ENCODE data around the gene NPW.

DNA sequence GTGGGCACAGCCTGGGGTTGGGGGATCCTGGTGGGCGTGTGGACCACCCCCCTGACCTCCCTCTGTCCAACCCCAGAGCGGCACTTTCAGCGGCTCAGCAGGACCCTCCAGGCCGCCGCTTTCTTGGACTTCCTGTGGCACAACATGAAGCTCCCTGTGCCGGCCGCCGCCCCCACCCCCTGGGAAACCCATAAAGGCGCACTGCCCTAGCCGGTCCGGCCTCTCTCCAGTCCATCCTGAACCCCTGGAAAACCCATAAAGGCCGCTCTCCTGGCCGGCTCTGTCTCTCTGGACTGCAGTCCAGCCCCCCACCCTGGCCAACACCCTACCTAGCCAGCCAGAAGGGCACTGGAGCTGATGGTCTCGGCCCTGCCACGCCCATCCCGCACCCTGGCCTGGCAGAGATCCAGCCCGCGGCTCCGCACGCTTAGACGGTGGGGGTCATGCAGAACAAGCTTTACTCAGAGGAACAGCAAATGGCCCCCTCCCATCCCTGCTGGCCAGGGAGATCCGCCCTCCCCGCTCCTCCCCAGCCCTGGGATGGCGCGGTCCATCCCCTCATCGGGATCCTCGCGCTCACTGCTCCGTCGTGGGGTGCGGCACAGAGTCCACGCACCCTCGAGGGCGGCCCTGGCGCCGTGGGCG is 41.0 kb upstream of the NPW start:
- TF ChIP-seq, protein P1, sequence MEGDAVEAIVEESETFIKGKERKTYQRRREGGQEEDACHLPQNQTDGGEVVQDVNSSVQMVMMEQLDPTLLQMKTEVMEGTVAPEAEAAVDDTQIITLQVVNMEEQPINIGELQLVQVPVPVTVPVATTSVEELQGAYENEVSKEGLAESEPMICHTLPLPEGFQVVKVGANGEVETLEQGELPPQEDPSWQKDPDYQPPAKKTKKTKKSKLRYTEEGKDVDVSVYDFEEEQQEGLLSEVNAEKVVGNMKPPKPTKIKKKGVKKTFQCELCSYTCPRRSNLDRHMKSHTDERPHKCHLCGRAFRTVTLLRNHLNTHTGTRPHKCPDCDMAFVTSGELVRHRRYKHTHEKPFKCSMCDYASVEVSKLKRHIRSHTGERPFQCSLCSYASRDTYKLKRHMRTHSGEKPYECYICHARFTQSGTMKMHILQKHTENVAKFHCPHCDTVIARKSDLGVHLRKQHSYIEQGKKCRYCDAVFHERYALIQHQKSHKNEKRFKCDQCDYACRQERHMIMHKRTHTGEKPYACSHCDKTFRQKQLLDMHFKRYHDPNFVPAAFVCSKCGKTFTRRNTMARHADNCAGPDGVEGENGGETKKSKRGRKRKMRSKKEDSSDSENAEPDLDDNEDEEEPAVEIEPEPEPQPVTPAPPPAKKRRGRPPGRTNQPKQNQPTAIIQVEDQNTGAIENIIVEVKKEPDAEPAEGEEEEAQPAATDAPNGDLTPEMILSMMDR (IDR thresholded peaks at IDR 0.05): no peak
- no peak for TF ChIP-seq EP300 (IDR thresholded peaks at IDR 0.05)
- TF ChIP-seq POLR2A (IDR thresholded peaks at IDR 0.05): no peak
- no peak for TF ChIP-seq POLR2AphosphoS5 (IDR thresholded peaks at IDR 0.05)

All from stomach (tissue), 4 donors.